Hepatocyte (in vitro differentiated cells): Measurements from ENCODE around the gene GRIK4. TPM values are rescaled to one million over a fixed set of nuclear protein-coding genes. Genes with fewer than 3 reads are reported as not detected.

Experiments
- DNase-seq: peaks from one replicate; pipeline ENCODE4 v3.0.0-alpha.2; 2016; ENCODE audit warnings: low spot score
- H2AFZ ChIP-seq: fragments of 200-600 bp; sonication (generic); 2 replicates; pipeline ENCODE4 v1.6.0; 2016; ENCODE audit warnings: antibody characterized with exemption, mild to moderate bottlenecking
- H3K27ac ChIP-seq: fragments of 200-600 bp; sonication (generic); 2 replicates; pipeline ENCODE4 v1.5.1; 2016; ENCODE audit warnings: mild to moderate bottlenecking
- H3K27me3 ChIP-seq: fragments of 200-600 bp; sonication (generic); 2 replicates; pipeline ENCODE4 v1.6.1; 2016
- H3K36me3 ChIP-seq: fragments of 200-600 bp; sonication (generic); replicated peaks from 2 replicates; pipeline ENCODE4 v1.5.1; 2016; ENCODE audit warnings: low read depth; ENCODE audit not compliant: insufficient read depth
- H3K4me1 ChIP-seq: fragments of 200-600 bp; sonication (generic); 2 replicates; pipeline ENCODE4 v1.5.1; 2016; ENCODE audit warnings: mild to moderate bottlenecking, moderate library complexity; ENCODE audit not compliant: insufficient read depth
- H3K4me2 ChIP-seq: fragments of 200-600 bp; sonication (generic); 2 replicates; pipeline ENCODE4 v1.6.0; 2016
- H3K4me3 ChIP-seq: fragments of 200-600 bp; sonication (generic); 2 replicates; pipeline ENCODE4 v1.5.1; 2016; ENCODE audit warnings: mild to moderate bottlenecking
- H3K79me2 ChIP-seq: fragments of 200-600 bp; sonication (generic); 2 replicates; pipeline ENCODE4 v1.6.0; 2017; ENCODE audit warnings: mild to moderate bottlenecking
- H3K9me2 ChIP-seq: fragments of 200-600 bp; sonication (generic); replicated peaks from 2 replicates; pipeline ENCODE4 v1.6.0; 2017; ENCODE audit warnings: mild to moderate bottlenecking; ENCODE audit not compliant: insufficient read depth
- H3K9me3 ChIP-seq: fragments of 200-600 bp; sonication (generic); 2 replicates; pipeline ENCODE4 v1.5.1; 2016; ENCODE audit warnings: low read depth, mild to moderate bottlenecking
- H4K20me1 ChIP-seq: fragments of 200-600 bp; sonication (generic); 2 replicates; pipeline ENCODE4 v1.6.0; 2016; ENCODE audit warnings: mild to moderate bottlenecking; ENCODE audit not compliant: insufficient read depth, poor library complexity, severe bottlenecking
- CTCF ChIP-seq: fragments of 200-600 bp; sonication (generic); IDR thresholded peaks from 2 replicates; pipeline ENCODE4 v1.5.1; 2016; ENCODE audit warnings: antibody characterized with exemption, mild to moderate bottlenecking; ENCODE audit not compliant: poor library complexity
- EZH2 ChIP-seq: fragments of 200-600 bp; sonication (generic); IDR thresholded peaks from 2 replicates; pipeline ENCODE4 v1.6.1; 2016; ENCODE audit warnings: antibody characterized with exemption, mild to moderate bottlenecking, borderline replicate concordance
- EZH2phosphoT487 ChIP-seq: fragments of 200-600 bp; sonication (generic); IDR thresholded peaks from one replicate; pipeline ENCODE4 v1.6.1; 2018; ENCODE audit warnings: antibody characterized with exemption, mild to moderate bottlenecking, low read depth, moderate library complexity; ENCODE audit not compliant: unreplicated experiment, severe bottlenecking
- WGBS: methylation state at CpG from one replicate; pipeline ENCODE4 v1.1.6; 2016; ENCODE audit warnings: low lambda C conversion rate; ENCODE audit errors: missing lambda C conversion rate; 5-methylcytosine and 5-hydroxymethylcytosine counted together
- polyA plus RNA-seq: library from polyadenylated mRNA; unstranded; fragments of >200 nt; fragmentation: Nextera tagmentation; extraction: Ambion mirVana; gene quantifications from 2 replicates; pipeline ENCODE4 v1.2.1, GENCODE V29; 2016
- total RNA-seq: library from RNA; depleted of rRNA; stranded (reverse); fragments of >200 nt; gene quantifications from 2 replicates; pipeline ENCODE4 v1.2.3, GENCODE V29; 2014

The GRIK4 gene
- total and polyA plus RNA-seq, 2 experiments from 2014 or later, result 1.5 to 2.3 TPM

GRCh38 chr11:120655589-120655988, 144.0 kb downstream of the GRIK4 start:
- no peaks in the 10 kb centered on the region for H3K4me1 ChIP-seq
- no peak overlapping the region for H2AFZ ChIP-seq
- no peak overlapping the region for H3K4me3 ChIP-seq
- H3K36me3 ChIP-seq, result no peaks in the 10 kb centered on the region
- no peak overlapping the region for H3K4me2 ChIP-seq
- no peaks in the 10 kb centered on the region for H3K9me2 ChIP-seq
- H3K27ac ChIP-seq, result no peak overlapping the region
- TF ChIP-seq EZH2 (no peak), EZH2phosphoT487 (no peak), CTCF (no peak)
- no peak for DNase-seq
- no peaks in the 10 kb centered on the region for H4K20me1 ChIP-seq
- no peaks in the 10 kb centered on the region for H3K27me3 ChIP-seq
- no peaks in the 10 kb centered on the region for H3K9me3 ChIP-seq
- 97% methylated on average over 5 of the region's 5 CpGs for WGBS
- no peaks in the 10 kb centered on the region for H3K79me2 ChIP-seq

- Histone ChIP-seq H4K20me1 (no peaks in the 10 kb centered on the region), H2AFZ (no peak overlapping the region), H3K9me3 (no peaks in the 10 kb centered on the region), H3K4me1 (no peaks in the 10 kb centered on the region), H3K4me2 (no peak overlapping the region), H3K79me2 (no peaks in the 10 kb centered on the region), H3K4me3 (no peak overlapping the region), H3K27ac (no peak overlapping the region), H3K27me3 (no peaks in the 10 kb centered on the region), H3K36me3 (no peaks in the 10 kb centered on the region), H3K9me2 (no peaks in the 10 kb centered on the region)
- TF ChIP-seq EZH2phosphoT487 (no peak), EZH2 (no peak), CTCF (no peak)
- no peak for DNase-seq
- WGBS, result 91% methylated on average over 6 of the region's 6 CpGs
Measured at GRCh38 chr11:120657306-120658070, 145.9 kb downstream of the GRIK4 start.

- TF ChIP-seq CTCF (no peak), EZH2phosphoT487 (no peak), EZH2 (no peak)
- 91% methylated on average over 3 of the region's 3 CpGs for WGBS
- H3K4me3 ChIP-seq, result no peak overlapping the region
Measured at GRCh38 chr11:120658071-120658423, 146.5 kb downstream of the GRIK4 start.

More at GRCh38 chr11:120658071-120658423, 146.5 kb downstream of the GRIK4 start:
- Histone ChIP-seq H3K36me3 (no peaks in the 10 kb centered on the region), H3K27ac (no peak overlapping the region), H3K27me3 (no peaks in the 10 kb centered on the region), H3K4me2 (no peak overlapping the region), H3K4me1 (no peaks in the 10 kb centered on the region), H4K20me1 (no peaks in the 10 kb centered on the region), H3K9me2 (no peaks in the 10 kb centered on the region), H3K9me3 (no peaks in the 10 kb centered on the region), H3K79me2 (no peaks in the 10 kb centered on the region), H2AFZ (no peak overlapping the region)
- no peak for DNase-seq
